ACC112 (cell line): ENCODE measurements around the gene SLC12A7.

Experiments
- H2AFZ ChIP-seq: fragments of 200-600 bp; sonication (generic); one replicate; pipeline ENCODE4 v1.6.0; 2017; ENCODE audit warnings: antibody characterized with exemption, low read length; ENCODE audit not compliant: unreplicated experiment
- H3K27ac ChIP-seq: fragments of 200-600 bp; sonication (generic); 2 replicates; pipeline ENCODE4 v1.5.1; 2014; ENCODE audit warnings: low read depth, mild to moderate bottlenecking, antibody characterized with exemption, low read length, moderate library complexity
- H3K27me3 ChIP-seq: fragments of 200-600 bp; sonication (generic); 2 replicates; pipeline ENCODE4 v1.6.1; 2014; ENCODE audit warnings: mild to moderate bottlenecking, antibody characterized with exemption, low read length, moderate library complexity, mixed read lengths; ENCODE audit not compliant: insufficient read depth
- H3K36me3 ChIP-seq: fragments of 200-600 bp; sonication (generic); 2 replicates; pipeline ENCODE4 v1.6.1; 2016; ENCODE audit warnings: mild to moderate bottlenecking, antibody characterized with exemption, low read length, moderate library complexity, mixed read lengths; ENCODE audit not compliant: insufficient read depth
- H3K4me1 ChIP-seq: fragments of 200-600 bp; sonication (generic); one replicate; pipeline ENCODE4 v1.6.1; 2016; ENCODE audit warnings: low read length, mixed read lengths; ENCODE audit not compliant: insufficient read depth, unreplicated experiment, control insufficient read depth
- H3K4me3 ChIP-seq: fragments of 200-600 bp; sonication (generic); 2 replicates; pipeline ENCODE4 v1.5.1; 2014; ENCODE audit warnings: mild to moderate bottlenecking, low read depth, low read length
- H3K79me2 ChIP-seq: fragments of 200-600 bp; sonication (generic); one replicate; pipeline ENCODE4 v1.6.0; 2016; ENCODE audit warnings: low read length; ENCODE audit not compliant: control insufficient read depth, unreplicated experiment, insufficient read depth

Gene SLC12A7

DNA sequence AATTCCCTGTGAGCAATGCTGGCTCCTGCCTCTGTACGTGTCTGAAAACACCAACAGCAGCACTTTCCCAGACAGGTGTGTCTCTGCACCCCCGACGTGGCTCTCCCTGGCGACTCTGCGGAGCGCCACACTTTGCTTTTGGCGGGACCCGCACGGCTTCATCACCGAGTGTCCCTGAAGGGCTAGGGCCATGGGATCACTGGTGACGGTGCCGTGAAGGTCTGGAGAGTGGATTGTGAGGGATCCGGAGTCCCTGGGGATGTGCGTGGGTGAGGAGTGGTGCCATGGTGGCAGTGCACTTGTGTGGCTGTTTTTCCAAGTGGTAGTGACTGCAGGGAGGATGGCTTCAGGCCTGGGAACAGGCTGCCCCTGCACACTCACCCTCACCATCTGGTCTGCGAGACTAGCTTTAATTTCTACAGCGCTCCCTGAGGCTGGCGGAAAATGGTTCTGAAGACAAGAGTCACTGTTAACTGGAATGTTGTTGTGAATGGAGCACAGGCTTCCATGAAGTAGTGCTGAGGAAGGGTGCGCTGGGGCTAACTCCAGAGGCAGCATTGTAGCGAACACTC, 100.0 kb downstream of the SLC12A7 start:
- H3K79me2 ChIP-seq = no peaks in the 10 kb centered on the region
- no peak overlapping the region for H3K4me3 ChIP-seq
- no peaks in the 10 kb centered on the region for H3K4me1 ChIP-seq
- H2AFZ ChIP-seq = no peak overlapping the region
- peaks cover 51% of the 10 kb centered on the region for H3K27me3 ChIP-seq
- no peaks in the 10 kb centered on the region for H3K36me3 ChIP-seq
- H3K27ac ChIP-seq = no peak overlapping the region

DNA sequence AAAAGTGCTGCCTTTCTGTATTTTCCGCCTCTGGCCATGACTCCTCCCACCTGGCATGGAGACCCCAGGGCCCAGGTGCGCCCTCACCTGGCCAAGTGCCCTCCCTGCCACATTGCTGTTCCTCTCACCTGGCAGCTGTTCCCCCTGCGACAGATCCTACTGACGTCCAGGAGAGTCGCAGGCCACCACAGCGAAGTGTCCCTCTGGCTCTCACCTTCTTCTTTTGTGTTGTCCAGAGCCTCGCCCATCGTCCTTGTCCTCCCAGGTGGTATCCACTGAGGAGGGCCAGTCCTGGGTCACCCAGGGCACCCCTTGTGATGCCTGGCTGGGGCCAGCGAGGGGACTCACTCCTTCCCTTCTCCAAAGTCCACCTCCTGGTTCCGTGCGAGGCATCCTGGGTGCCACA, 100.6 kb downstream of the SLC12A7 start:
- no peaks in the 10 kb centered on the region for H3K4me1 ChIP-seq

DNA sequence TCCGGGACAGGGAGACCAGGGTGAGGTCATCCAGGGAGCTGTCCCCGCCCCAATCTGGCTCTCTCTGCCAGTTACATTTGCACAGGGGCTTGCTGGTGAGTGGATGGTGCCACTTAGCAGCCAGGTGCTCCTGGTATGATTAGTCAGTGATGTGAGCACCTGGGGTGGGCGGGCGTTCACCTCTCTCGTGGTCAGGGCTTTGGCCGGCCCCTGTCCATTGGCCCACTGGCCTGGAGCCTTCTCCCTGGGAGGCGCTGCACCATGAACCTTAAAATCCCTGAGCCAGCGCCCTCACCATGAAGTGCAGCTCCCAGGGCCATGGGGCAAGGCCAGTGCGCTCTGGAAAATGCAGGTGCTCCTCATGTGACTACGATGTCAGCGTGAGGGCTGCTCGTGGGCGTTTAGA, 101.2 kb downstream of the SLC12A7 start:
- Histone ChIP-seq H3K27me3 (peaks cover 55% of the 10 kb centered on the region), H3K4me3 (no peak overlapping the region), H3K4me1 (no peaks in the 10 kb centered on the region), H3K36me3 (no peaks in the 10 kb centered on the region), H3K27ac (no peak overlapping the region), H3K79me2 (no peaks in the 10 kb centered on the region), H2AFZ (no peak overlapping the region)

More for the DNA sequence above, 100.6 kb downstream of the SLC12A7 start:
- no peak overlapping the region for H2AFZ ChIP-seq
- no peak overlapping the region for H3K4me3 ChIP-seq
- H3K79me2 ChIP-seq = no peaks in the 10 kb centered on the region
- no peaks in the 10 kb centered on the region for H3K36me3 ChIP-seq
- H3K27me3 ChIP-seq = peaks cover 51% of the 10 kb centered on the region
- no peak overlapping the region for H3K27ac ChIP-seq

DNA sequence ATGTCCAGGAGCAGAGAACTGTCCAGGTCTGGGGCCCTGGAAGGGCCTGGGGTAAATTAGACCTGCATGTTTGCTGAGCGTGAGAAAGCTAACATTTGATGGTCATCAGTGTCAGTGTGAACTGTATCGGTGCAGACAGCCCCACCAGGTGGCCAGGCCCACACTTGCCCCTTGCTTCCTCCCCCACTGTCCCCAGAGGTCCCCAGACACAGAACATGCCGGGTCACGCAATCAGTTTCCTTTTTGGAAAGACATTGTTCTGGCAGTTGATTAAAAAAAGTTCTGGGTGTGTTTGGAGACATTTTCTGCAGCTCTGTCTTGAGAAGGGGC, 101.7 kb downstream of the SLC12A7 start:
- no peak overlapping the region for H2AFZ ChIP-seq
- no peak overlapping the region for H3K27ac ChIP-seq
- H3K36me3 ChIP-seq = no peaks in the 10 kb centered on the region
- no peaks in the 10 kb centered on the region for H3K4me1 ChIP-seq
- peaks cover 60% of the 10 kb centered on the region for H3K27me3 ChIP-seq
- H3K79me2 ChIP-seq = no peaks in the 10 kb centered on the region
- no peak overlapping the region for H3K4me3 ChIP-seq

DNA sequence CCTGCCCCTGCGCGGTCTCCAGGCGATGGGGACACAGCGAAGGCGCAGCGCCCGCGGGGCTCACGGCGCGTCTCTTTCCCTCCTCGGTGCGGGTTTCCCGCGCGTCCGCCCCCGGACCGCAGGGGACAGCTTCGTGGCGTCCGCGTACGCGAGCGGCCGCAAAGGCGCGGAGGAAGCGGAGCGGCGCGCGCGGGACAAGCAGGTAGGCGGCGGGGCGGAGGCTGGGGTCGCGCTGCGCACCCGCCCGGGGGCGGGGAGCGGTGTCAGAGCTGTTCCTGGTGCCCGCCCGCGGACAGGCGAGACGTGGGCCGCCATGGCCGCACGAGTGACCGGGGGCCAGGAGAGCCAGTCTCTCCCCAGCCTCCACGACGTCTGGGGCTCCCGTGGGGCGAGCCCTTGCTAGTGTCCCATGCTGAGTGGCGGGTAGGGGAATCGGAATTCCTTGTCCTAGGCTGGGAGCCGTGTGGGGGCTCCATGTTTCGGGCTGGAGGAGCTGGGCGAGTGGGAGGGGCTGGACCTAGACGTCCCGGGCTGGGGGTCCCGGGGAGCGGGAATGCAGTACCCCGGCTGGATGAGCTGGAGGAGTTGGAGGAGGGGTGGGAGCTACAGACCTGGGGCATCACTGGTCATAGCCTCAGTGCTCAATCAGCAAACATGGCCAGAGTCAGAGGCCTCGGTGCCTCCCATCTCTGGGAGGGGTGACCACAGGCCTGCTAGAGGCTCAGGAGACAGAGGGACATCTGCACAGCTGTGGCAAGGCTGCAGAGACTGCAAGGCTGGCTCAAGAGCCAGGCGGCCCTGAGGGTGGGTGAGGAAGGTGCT, 102.3 kb downstream of the SLC12A7 start:
- H2AFZ ChIP-seq = no peak overlapping the region
- H3K4me3 ChIP-seq = peak overlapping the region; percentile 37; the same call in 1 of the 2 replicates
- no peaks in the 10 kb centered on the region for H3K79me2 ChIP-seq
- no peak overlapping the region for H3K27ac ChIP-seq
- peaks cover 65% of the 10 kb centered on the region for H3K27me3 ChIP-seq
- no peaks in the 10 kb centered on the region for H3K36me3 ChIP-seq
- H3K4me1 ChIP-seq = no peaks in the 10 kb centered on the region

DNA sequence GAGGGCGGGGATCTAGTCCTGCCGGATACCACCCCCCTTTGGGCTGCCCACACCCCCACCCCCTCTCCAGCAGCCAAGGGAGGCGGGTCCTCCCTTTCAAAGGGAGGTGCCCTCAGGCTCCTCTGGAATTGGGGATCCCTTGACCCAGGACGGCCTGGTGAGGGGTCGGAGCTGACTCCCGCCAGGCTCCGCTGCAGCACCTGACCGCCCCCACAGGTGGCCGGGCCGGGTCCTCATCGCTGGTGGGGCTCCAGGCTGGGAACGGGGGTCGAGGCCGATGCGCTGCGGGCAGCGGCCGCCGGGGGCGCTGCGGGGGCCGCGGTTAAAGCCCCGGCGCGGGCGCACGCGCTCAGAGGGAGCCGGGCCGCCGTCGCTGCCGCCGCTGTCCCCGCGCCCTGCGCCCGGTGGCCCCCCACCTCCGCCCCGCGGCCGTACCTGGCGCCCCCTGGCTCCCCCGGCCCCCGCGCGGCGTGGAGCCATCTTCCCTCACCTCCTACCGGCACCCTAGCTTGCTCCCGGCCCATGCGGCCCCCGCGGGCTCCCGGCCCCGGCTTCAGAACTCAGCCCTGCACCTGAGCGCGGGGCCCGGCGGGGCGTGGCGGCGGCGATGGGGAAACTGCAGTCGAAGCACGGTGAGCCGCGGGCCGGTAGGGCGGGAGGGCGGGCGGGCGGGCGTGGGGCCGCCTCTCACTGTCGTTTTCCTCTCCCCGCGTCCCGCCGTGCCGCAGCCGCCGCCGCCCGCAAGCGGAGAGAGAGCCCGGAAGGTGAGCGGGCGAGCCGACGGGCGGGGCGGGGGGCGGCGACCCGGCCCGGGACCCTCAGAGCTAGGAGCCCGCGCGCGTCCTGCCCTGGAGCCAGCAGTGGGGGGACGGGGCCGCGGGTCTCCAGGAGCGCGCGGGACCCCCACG, 103.2 kb downstream of the SLC12A7 start, which contains the start of gene NKD2:
Gene NKD2 (plus strand): TSS at position 352 of the 908 bp plus-strand sequence. CDS start 256 bp downstream, at position 608.
- peak within 1 kb of the TSS; percentile 45; the same call in 1 of the 2 replicates for H3K4me3 ChIP-seq
- no peaks in the 10 kb centered on the region for H3K4me1 ChIP-seq
- H3K27ac ChIP-seq = no peak within 1 kb of the TSS
- peak within 1 kb of the TSS; percentile 24 for H2AFZ ChIP-seq
- H3K27me3 ChIP-seq = peaks cover 73% of the 10 kb centered on the region
- no peaks in the 10 kb centered on the region for H3K36me3 ChIP-seq
- H3K79me2 ChIP-seq = no peaks in the 10 kb centered on the region

DNA sequence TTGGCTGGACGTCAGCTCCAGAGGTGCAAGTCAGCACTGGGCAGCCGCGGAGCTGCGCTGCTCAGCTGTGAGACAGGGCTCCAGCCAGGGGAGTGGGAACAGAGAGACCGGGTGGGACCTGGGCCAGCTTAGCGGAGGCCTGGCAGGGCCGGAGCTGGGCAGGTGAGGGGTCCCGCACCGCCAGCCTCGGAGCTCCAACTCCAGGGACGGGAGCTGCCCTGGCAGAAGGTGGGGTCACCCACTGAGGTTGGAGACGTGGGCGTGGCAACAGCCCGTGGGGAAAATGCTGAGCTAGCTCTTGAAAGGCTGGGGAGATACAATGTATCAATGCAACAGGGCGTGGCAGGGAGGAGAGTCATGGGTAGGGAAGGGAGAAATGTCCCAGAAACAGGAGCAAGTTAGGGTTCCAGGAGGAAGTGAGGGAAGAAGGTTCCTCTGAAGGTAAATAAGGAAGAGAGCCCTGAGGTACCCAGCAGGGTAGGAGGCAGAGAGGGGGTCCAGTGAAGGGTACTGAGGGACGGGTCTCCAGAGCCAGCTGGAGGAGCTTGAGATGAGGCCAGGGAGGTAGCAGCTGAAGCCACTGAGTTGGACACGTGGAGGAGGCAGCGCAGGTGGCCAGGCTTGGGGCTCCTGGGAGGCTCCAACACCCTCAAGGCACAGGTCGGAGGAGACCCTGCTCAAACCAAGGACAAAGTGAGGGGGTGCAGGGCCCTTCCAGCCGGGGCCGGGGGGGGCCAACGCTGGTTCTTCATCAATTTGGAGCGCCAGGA, 104.0 kb downstream of the SLC12A7 start:
- peaks cover 81% of the 10 kb centered on the region for H3K27me3 ChIP-seq
- H3K4me1 ChIP-seq = no peaks in the 10 kb centered on the region
- no peak overlapping the region for H2AFZ ChIP-seq
- no peaks in the 10 kb centered on the region for H3K36me3 ChIP-seq
- no peaks in the 10 kb centered on the region for H3K79me2 ChIP-seq
- no peak overlapping the region for H3K27ac ChIP-seq
- no peak overlapping the region for H3K4me3 ChIP-seq

DNA sequence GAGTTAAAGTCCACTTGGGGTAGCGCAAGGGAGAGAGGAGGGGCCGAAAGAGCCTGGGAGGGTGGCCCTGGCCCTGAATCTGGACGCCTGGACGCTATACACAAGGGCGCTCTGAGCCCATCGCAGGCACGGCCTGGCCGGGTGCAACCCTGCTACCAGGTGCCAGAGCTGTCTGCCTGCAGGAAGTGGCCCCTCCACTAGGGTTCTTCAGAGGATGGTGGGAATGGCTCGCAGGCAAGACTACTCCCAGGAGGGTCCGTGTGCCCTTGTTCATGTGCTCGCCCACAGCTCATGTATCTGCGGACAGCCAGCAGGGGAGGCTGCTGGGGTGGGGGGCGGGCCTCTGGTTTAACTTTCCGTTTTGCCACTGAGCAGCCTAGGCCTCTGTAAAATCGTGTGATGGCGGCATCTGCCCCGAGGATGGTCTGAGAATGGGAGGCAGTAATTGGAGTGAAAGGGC, 104.6 kb downstream of the SLC12A7 start:
- Histone ChIP-seq H3K4me3 (no peak overlapping the region), H3K27ac (no peak overlapping the region), H3K27me3 (peaks cover 78% of the 10 kb centered on the region), H3K79me2 (no peaks in the 10 kb centered on the region), H3K36me3 (no peaks in the 10 kb centered on the region), H2AFZ (no peak overlapping the region), H3K4me1 (no peaks in the 10 kb centered on the region)

DNA sequence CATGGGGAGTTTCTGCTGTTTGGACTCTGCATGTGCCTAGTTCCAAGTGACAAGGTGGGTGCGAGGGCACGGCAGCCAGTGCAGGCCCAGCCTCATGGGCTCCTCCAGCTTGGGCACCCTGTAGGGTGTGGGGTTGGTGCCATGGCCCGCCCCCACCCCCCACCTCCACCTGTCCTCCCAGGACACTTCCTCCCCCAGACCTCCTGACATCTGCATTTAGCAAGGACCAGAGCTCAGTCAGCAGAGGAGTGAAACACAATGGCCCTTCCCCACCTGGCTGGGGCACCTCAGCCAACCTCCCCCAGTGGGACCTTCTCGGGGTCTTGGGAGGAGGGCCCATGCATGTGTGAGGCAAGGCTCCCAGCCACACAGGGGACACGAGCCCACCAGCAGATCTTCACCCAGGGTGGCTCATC, 105.2 kb downstream of the SLC12A7 start:
- no peaks in the 10 kb centered on the region for H3K36me3 ChIP-seq
- peaks cover 77% of the 10 kb centered on the region for H3K27me3 ChIP-seq
- H3K27ac ChIP-seq = no peak overlapping the region
- H3K4me1 ChIP-seq = no peaks in the 10 kb centered on the region
- H3K79me2 ChIP-seq = no peaks in the 10 kb centered on the region
- no peak overlapping the region for H2AFZ ChIP-seq
- no peak overlapping the region for H3K4me3 ChIP-seq
